NCI-H82 treated with DMSO at 0.1 percent for 48 hours (cell line): ENCODE data around the gene CLDN22.

ENCODE experiments used
- DNase-seq: peaks from one replicate; lab custom pipeline; 2025; ENCODE audit not compliant: unreplicated experiment; lab: John Stamatoyannopoulos, UW

CLDN22 gene

DNA sequence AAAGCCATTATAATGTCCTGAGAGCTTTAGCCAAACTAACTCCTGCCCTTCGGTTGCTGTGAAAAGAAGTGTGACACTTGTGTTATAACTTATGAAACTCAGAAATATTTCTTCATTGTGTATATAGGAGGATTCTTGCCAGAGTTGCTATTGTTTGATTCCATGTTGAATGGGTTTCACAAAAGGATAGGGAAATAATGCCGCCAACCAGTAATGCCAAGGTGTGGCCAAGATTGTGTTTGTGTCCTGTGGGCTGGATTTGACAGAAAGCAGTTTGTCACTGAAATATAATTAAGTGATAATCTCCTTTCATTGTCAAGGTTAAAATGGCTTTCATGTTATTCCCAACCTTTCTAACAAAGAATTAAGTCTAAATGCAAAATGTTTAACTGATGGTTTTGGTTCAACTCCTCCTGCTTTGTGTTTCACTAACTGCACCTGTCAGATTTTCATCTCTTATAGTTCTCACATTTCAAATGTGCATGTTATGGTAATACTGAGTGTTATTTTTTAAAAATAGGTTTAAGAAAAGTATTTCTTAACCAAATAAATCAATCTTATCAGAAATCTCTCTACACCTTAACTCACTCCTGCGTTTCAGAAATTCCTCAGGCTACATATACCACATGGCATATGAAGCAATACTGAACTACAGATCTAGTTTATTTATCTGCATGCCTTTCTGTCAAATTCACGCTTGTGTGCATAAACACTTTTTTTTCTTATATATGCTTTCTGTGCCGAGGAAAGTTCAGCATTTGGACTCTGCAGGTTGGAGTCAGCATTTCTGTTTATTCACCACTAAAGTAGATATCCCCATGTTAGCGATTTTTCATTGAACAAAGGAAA, at the start of gene CLDN22:
Gene CLDN22, minus strand, starts transcription at position 66 of the 849 bp plus-strand sequence. Its CDS starts 58 bp downstream, at position 8.
- no peak for DNase-seq

DNA sequence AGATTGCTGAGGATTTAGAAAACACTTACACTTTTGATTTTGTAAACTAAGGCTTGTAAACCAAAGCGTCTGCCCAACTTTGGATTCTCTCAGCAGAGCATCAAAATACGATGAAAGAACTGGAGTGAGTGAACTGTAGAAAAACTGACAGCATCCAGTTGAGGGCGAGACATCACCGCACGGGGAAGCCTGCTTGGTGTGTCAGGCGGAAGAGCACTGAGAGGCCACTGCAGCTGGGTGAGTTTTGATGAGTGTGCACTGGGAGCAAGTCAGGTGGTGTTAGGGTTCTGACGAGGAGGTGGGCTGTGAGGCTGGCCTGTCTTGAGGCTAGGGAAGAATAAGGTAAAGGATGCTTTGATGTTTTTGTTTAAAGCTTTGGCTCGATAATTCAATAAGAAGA, 49.0 kb upstream of the CLDN22 start:
- no peak for DNase-seq

DNA sequence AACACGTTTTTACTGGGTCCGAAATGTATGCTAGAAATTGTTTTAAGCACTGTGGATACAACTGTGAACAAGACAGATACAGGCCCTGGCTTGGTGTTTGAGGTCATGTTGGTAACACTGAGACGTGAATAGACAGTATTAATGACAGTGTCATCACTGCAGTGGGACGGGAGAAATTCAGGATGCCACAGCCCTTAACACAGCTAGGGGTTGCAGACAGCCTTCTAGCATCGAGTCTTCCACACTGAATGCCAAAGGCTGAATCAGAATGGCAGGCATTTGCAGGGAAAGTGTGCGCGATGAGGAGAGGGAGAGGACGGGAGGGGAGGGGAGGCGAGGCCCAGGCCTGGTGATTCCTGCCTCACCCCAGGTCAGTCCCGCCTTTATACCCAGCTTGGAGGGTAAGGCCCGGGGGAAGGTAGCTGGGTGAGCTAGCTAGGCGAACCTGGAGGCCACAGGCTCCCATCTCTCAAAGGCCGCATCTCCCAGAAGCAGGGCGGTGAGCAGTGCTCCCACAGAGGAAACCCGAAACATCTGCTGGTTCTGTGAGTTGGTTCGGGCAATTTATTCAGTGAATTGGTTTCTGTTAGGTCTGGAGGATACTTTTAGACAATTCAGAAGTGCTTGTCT, 46.2 kb upstream of the CLDN22 start:
- DNase-seq, result no peak

DNA sequence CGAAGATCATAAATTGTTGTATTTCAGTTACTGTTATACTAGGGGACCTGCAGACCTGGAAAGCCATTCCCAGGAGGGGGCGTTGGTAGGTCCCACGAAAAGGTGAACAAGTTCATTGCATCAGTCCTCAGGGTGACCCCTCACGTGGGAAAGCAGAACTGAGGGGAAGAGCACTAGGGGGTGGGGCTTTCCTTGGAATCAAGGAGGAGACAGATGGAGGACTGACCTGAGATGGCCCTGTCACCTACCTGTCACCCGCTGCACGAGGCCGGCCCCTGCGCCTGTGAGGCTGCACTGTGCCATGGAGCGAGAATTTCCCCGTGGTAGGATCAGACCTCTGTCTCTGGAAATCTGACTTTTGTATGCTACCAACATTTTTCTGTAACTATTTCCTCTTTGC, 43.9 kb upstream of the CLDN22 start:
- DNase-seq, result peak; percentile 60

DNA sequence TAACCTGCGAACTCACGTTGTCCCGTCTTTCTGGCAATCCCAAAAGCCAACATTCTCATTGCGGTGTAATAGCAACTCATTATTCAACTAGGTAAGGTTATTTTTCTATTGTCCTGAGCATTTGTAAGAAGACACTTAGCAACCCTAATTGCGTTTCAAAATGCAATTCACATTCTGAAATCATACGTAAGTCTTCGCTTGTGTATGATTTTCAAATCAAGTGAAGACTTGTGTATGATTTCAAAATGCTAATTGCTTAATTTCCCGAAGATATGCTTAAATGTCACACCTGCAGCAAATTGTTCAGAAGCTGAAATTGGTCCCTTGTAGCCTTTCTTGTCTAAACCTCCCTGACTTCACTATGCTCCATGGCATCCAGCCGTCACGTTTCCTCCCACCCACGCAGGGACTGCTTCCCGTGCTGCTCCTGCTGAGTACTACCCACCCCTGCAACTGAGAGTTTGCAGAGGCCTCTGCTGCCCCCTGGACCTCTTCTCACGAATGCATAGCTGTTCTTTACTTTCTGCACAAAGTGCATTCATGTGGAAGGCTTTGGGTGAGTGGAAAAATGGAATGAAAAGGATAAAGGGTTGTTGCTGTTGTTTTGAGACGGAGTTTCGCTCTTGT, 43.0 kb upstream of the CLDN22 start:
- DNase-seq, result no peak

DNA sequence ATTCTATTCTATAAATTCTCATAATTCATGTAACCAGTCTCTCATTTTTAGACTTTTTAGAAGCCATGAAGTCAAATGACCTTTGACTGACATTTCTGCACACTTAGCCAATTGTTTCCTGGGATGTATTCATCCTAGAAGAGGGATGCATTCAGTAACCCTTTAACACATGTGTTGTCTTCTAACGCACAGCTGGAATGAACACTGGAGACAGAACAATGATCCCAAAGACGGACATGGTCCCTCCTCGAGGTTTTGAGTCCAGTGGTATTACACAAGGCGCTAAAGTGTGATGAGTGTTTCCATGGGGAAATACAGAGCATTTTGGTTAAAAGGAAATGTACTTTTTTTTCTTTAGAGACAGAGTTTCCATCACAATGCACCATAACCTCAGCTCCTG, 42.0 kb upstream of the CLDN22 start:
- DNase-seq, result no peak

DNA sequence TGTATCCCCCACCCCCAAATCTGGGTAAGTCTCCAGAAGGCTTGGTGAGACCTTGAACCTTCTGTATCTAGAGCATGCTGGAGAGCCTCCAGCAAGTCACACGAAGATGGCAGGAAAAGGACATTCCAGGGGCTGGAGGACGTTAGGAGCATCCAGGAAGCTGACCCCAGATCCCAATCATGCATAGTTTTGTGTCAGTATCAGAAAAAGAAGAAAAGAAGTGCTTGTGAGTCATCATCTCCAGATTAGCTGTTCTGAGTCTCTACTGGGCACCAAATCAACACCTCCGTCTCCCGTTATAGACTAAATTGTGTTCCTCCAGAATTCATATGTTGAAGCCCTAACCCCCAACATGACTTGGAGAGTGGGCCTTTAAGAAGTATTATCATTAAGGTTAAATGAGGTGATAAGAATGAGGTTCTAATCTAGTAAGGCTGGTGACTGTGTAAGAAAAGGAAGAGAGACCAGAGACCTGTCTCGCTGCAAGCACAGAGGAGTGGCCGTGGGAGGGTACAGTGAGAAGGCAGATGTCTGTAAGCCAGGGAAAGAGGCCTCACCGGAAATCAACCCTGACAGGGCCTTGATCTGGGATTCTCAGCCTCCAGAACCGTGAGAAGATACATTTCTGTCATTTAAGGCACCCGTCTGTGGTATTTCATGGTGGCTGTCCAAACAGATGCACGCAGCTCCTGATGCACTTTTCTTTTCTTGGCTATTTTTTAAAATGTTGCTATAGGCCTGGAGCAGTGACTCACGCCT, 40.3 kb upstream of the CLDN22 start:
- no peak for DNase-seq

DNA sequence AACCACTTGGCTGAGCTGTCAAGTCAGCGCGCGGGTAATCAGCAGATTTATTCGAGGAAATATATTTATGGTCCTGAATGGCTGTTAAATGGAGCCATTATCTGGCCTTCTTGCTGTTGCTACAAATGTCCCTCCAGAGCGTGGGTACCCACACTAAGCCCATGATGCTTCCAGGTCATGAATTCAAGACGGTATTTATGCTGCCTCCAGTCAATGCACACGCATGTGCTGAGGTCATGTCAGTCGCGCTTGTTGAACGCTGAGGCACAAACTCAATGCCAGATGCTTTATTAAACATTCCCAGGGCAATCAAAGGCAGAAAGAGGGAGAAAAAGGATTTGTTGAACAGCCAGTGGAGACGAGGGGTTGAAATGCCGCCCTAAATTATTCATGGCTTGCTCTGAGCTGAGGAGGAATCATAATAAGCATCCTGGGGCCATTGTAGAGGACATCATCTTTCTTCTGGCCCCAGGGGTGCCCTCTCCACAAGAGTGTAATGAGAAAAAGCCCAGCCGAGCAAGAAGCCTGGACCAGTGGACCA, 38.2 kb upstream of the CLDN22 start:
- no peak for DNase-seq

DNA sequence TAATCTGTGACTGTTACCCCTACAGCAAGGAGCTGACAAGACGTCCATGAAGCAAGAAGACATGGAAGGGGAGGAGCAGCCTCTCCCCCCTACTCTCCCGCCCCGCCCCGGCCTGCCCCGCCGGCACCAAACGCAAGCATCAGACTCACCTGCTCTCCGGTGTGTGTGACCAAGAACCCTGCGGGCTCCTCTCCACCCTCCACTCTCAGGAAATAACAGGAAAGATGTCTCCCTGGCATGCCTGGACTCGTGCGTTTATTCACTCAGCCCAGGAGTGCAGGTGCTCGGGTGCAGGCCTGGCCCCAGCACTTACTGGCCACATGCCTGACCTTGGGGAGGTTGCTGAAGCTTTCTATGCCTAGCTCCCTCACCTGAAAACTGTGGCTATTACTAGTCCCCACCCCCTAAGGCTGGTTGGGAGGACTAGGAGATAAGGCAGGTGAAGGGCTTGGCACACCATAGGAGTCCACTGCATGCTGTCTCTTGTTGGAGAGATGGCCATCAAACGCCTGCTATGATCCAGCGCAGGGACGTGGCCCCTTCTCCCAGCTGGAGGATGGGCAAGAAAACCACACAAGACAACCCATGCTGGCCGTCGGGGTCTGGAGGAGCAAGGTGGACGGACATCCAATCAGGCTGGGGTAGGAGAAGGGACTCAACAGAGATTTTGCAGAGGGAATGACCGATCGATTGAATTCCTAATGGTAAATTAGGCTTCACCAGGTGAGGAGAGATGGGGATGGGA, 37.0 kb upstream of the CLDN22 start:
- no peak for DNase-seq

DNA sequence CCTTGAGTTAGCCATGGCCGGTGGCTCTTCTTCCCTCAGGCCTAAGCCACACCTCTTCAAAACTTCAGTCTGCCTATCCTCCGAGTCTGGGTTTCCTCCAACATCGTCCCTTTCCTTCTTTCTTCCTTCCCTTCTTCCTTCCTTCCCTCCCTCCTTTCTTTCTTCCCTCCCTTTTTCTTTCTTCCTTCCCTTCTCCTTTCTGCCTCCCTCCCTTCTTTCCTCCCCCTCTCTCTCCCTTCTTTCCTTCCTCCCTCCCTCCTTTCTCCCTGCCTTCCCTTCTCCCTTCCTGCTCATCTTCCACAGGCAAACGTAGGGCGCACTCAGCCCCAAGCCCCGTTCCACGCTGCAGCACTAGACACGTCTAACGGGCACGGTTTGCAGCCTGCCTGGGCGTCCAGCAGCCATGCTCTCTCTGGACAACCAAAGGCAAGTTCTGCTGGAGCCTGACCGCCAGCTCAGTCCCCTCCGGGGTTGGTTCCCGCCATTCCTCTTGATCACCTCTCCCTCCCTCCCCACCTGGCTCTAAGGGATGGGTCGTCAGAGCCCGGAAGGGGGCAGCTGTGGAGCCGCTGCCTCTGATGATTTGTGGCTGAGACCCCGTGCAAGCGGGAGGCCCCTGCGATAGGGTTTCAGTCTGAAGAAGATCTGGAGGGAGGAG, 36.2 kb upstream of the CLDN22 start:
- no peak for DNase-seq

DNA sequence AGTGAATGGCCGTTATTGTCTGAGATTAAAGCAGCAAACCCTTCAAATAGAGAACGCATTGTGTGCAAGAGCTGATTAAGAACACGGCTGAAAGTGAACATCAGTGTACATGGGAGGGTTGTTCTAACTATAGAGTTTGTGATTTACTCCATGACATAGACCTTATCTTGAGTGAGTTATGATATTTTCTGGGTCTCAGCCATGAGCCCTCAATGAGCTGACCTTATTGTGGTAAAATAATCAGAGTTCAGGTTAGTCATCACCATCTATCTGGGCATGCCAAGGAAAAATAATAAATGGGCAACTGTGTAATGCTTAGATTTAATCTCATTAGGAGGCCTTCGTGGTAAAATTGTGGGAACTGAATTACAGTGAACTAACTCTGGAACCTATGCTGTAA, 35.3 kb upstream of the CLDN22 start:
- no peak for DNase-seq

DNA sequence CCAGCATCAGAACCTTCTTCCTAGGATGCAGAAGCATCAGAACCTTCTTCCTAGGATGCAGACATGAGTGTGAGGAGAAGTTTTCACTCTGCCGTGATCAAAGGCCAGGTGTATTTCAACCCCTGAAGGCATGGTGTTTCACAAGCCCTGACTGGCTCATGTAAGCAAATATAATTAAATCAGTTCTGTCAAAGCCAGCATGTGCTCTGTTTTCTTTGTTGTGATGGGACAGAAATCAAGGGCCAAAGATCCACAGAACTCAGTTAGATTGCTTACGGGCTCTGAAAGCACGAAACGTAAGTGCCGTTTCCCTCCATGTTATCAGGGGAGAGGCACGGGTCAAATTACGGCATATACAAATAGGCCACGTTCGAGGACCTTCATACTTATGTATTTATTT, 34.1 kb upstream of the CLDN22 start:
- no peak for DNase-seq

DNA sequence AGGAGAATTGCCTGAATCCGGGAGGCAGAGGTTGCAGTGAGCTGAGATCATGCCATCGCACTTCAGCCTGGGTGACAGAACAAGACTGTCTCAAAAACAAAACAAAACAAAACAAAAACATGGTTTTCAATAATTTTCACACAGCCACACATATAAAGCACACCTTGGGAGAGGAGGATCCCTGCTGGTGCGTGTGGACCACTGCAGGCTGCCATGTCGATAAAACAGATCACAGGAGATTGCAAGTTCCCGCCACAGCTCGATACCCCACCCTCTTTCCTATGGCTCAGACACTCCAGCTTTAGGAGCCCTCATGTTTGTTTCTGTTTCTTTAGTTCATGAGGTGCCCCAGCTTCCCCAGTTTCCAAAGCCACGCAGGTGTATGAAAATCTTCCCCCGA, 33.5 kb upstream of the CLDN22 start:
- DNase-seq, result no peak

DNA sequence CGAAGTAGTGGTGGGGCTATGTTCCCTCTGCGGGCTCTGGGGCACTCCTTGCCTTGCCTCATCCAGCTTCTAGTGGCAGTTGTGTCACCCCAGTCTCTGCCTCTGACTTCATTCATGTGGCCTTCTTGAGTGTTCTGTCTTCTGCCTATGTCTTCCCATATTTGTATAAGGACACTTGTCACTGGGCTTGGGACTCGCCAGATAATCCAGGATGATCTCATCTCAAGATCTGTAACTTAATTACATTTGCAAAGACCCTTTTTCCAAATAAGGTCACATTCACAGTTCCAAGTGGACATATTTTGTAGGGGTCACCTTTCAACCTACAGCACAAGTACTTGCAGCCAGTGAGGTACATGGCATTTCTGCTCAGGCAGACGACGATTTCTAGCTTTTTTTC, 32.5 kb upstream of the CLDN22 start:
- DNase-seq, result no peak

DNA sequence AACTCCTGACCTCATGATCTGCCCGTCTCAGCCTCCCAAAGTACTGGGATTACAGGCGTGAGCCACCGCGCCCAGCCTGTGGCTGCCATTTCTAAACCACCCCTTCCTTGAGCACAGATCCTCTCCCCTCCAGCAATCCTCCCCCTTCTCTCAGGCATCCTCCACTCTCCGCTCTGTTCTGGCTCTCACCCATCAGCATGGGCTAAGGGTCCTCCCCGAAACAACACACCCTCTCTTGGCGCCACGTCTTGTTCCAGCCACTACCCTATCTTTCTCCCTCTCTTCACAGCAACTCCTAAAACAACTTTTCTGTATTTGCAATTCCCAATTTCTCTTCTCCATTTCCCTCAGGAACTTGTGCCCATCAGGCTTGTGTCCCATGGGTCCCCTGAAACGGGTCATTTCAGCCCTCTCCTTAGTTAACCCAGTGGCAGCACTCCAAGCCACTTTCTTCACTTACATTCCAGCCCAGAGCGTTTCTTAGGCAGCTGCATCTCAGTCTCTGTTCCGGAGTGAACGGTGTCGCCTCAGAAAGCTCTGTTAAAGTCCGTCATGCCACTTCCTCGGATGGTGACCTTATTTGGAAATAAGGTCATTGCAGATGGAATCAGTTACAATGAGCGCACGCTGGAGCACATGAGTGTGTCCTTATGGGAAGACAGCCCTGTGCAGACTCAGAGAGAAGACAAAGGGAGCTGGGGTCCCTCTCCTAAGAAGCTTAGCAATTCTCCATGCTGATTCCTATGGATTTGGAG, 30.4 kb upstream of the CLDN22 start:
- DNase-seq, result no peak

DNA sequence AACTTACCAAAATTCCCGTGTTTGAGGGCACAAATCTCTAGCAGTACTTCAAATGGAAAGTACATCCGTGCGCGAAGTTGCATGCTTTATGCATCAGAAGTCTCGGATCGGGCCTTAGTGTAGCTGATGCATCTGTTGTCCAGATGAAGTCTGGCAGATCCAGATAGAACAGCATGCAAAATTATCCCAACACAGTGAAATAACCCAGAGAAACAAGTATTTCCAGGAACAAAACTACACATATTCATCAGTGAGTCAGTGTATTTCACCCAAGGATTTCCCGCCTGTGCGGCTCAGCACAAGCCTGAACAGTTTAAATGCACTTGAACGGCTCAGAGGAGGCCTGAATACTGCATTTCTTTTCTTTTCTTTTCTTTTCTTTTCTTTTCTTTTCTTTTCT, 29.6 kb upstream of the CLDN22 start:
- no peak for DNase-seq

DNA sequence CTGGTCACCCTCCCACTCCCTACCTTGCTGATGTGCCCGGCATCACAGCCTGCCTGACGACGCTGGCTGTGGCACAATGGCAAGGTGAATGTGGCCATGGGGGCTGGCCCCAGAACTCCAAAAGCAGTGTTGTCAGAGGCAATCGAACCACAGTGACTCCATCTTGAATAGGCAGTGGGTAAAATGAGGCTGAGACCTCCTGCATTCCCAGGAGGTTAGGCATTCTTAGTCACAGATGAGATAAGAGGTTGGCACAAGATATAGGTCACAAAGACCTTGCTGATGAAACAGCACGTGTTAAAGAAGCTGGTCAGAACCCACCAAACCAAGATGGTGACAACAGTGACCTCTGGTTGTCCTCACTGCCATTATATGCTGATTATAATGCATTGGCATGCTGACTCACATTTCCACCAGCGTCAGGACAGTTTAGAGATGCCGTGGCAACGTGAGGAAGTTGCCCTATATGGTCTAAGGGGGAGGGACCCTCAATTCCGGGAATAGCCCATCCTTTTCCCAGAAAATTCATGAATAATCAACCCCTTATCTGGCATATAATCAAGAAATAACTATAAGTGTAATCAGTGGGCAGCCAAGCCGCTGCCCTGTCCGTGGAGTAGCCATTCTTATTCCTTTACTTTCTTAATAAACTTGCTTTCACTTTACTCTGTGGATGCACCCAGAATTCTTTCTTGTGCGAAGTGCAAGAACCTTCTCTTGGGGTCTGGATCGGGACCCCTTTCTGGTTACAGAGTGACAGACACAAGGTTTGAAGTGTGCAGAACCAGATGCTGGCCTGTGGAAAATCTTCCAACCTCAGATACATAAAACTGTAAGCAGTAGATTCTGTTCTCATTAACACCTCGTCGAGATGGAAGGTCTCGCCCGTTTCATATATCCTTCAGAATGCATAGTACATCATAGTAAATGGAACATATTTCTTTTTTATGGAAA, 28.9 kb upstream of the CLDN22 start:
- DNase-seq, result no peak

DNA sequence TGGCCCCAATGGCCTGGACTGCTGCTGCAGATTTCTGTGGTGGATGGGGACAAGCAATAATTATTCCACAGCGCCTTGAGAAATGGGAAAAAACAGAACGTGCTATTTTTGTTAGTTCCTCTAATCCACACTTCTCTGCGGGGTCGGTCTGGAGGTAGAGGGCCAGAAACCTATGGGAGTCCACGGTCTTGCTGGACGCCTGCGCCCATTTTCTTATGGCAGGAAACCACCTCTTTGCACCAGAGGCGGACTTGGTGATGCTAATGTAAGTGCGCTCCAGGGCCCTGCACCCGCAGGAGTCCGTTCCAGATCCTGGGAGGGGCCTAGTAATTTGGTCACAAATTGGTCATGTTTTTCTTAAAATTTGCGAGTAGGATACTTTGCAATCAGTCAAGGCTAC, 28.1 kb upstream of the CLDN22 start:
- DNase-seq, result no peak
